Lower leg skin (tissue), 3 donors: ENCODE data around the gene TMC7.

ENCODE experiments used
- CTCF ChIP-seq, 3 donors: fragments of 450-650 bp; IDR thresholded peaks; one replicate each; pipeline ENCODE4 v1.5.1; 2016; ENCODE audit warnings: antibody characterized with exemption in 3 of 3, mild to moderate bottlenecking in 3 of 3, moderate library complexity in 2 of 3
- POLR2A ChIP-seq, 2 donors: fragments of 450-650 bp; IDR thresholded peaks; one replicate each; pipeline ENCODE4 v1.6.1; 2016 to 2017; ENCODE audit warnings: antibody characterized with exemption in 2 of 2, mild to moderate bottlenecking in 1 of 2, moderate library complexity in 1 of 2

GRCh38 chr16:19062706-19063105, 79.0 kb downstream of the TMC7 start:
- TF ChIP-seq CTCF (IDR thresholded peaks at IDR 0.05) (no peak), POLR2A (IDR thresholded peaks at IDR 0.05) (no peak)
